Small intestine (tissue), 7 donors: ENCODE data around the gene SLC9A3. TPM values are rescaled to one million over a fixed set of nuclear protein-coding genes. Genes with fewer than 3 reads are reported as not detected.

Experiments
- DNase-seq, 2 donors: peaks; one replicate each; pipeline versions ENCODE4 v3.0.0 to v3.0.0-alpha.2; 2013
- FAIRE-seq: peaks from 2 replicates; lab custom pipeline; 2012; peaks lifted over from hg19 to GRCh38; lab: Jason Lieb, UNC
- H3K27ac ChIP-seq, 3 donors: one replicate each; pipeline ENCODE4 v1.5.1; 2013; ENCODE audit warnings: low read length in 2 of 3, mild to moderate bottlenecking in 2 of 3, control low read depth in 1 of 3, inconsistent platforms in 1 of 3, low read depth in 1 of 3, moderate library complexity in 1 of 3
- H3K27me3 ChIP-seq, 3 donors: one replicate each; pipeline ENCODE4 v1.6.1; 2013; ENCODE audit warnings: low read length in 3 of 3, inconsistent platforms in 1 of 3; ENCODE audit not compliant: control insufficient read depth in 3 of 3, insufficient read depth in 3 of 3
- H3K36me3 ChIP-seq, 3 donors: one replicate each; pipeline ENCODE4 v1.6.1; 2013; ENCODE audit warnings: low read length in 3 of 3, inconsistent platforms in 1 of 3, low read depth in 1 of 3, mild to moderate bottlenecking in 1 of 3, moderate library complexity in 1 of 3; ENCODE audit not compliant: control insufficient read depth in 3 of 3, insufficient read depth in 2 of 3
- H3K4me1 ChIP-seq, 3 donors: one replicate each; pipeline ENCODE4 v1.6.1; 2013; ENCODE audit warnings: low read length in 2 of 3, inconsistent platforms in 1 of 3, low read depth in 1 of 3, mild to moderate bottlenecking in 1 of 3, moderate library complexity in 1 of 3; ENCODE audit not compliant: control insufficient read depth in 3 of 3, insufficient read depth in 2 of 3
- H3K4me3 ChIP-seq, 3 donors: one replicate each; pipeline ENCODE4 v1.5.1; 2013; ENCODE audit warnings: low read length in 3 of 3, control low read depth in 1 of 3, inconsistent platforms in 1 of 3, low read depth in 1 of 3, mild to moderate bottlenecking in 1 of 3, moderate library complexity in 1 of 3
- H3K9me3 ChIP-seq, 2 donors: one replicate each; pipeline ENCODE4 v1.6.1; 2013; ENCODE audit warnings: low read depth in 1 of 2, low read length in 1 of 2; ENCODE audit not compliant: control insufficient read depth in 2 of 2, insufficient read depth in 1 of 2
- WGBS, 3 donors: extraction: QIAGEN DNeasy Blood & Tissue Kit; methylation state at CpG; one replicate each; pipeline ENCODE4 v1.1.7; 2013; 5-methylcytosine and 5-hydroxymethylcytosine counted together
- polyA plus RNA-seq, 4 donors: library from polyadenylated mRNA; stranded (reverse) in 3 of 4; unstranded in 1 of 4; fragments of 200-250 nt in 3 of 4; fragments of 120-200 nt in 1 of 4; gene quantifications; one replicate each; pipeline versions ENCODE4 v1.2.1 to v1.2.3, GENCODE V29; 2013
- donor health status: healthy with polysubstance abuse.
- donor health status: control.
- donor health status: control.
- donor health status: Bipolar disorder and iron deficiency.
- donor health status: healthy.

The SLC9A3 gene
- polyA plus RNA-seq, 4 donors: 24.1 to 178 (median 50.3) TPM

DNA sequence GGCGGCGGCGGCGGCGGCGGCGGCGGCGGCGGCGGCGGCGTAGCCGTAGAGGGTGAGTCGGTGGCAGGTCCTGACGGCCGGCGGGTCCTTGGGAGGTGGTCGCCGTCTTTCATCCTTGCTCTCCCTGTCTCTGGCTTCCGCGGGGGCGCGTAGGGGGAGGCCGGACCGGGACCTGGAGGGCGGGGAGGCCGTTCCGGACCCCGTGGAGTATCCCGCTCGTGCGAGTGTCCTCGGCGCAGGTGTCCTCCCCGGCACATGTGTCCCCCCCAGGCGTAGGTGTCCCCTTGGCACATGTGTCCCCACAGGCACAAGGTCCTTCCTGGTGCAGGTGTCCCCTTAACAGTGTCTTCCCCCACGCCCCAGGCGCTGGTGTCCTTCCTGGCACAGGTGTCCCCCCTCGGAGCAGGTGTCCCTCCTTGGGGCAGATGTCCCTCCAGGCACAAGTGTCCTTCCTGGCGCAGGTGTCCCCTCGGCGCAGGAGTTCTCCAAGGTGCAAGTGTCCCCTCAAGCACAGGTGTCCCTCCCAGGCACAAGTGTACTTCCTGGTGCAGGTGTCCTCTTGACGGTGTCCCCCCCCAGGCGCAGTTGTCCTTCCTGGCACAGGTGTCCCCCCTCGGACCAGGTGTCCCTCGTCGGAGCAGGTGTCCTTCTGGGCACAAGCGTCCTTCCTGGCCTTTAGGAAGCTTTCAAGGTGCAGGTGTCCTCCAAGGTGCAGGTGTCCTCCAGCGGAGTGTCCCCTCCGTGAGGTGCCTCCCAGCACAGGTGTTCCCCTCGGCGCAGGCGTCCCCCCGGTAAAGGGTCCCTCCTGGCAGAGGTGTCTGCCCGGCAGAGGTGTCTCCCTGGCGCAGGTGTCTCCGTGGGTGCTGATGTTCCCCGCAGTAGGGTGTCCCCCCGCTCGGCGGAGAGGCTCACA lies 80.8 kb downstream of the SLC9A3 start:
- H3K27me3 ChIP-seq: peaks cover 0 to 2% (median 0%) of the 10 kb centered on the region in 3 donors
- peak overlapping the region in 2 of 3 donors; percentile 54 to 70 for H3K27ac ChIP-seq
- peak overlapping the region; percentile 62 to 97 (median 84) for H3K4me3 ChIP-seq
- H3K36me3 ChIP-seq: peaks cover 10 to 30% (median 14%) of the 10 kb centered on the region in 3 donors
- DNase-seq: peak; percentile 18 to 55
- no peaks in the 10 kb centered on the region for H3K9me3 ChIP-seq
- WGBS, 3 donors: 3 to 13% (median 13%) methylated on average over 44 to 62 of the region's 62 CpGs
- H3K4me1 ChIP-seq: peaks cover 5 to 13% (median 5%) of the 10 kb centered on the region in 3 donors
- no peak for FAIRE-seq

DNA sequence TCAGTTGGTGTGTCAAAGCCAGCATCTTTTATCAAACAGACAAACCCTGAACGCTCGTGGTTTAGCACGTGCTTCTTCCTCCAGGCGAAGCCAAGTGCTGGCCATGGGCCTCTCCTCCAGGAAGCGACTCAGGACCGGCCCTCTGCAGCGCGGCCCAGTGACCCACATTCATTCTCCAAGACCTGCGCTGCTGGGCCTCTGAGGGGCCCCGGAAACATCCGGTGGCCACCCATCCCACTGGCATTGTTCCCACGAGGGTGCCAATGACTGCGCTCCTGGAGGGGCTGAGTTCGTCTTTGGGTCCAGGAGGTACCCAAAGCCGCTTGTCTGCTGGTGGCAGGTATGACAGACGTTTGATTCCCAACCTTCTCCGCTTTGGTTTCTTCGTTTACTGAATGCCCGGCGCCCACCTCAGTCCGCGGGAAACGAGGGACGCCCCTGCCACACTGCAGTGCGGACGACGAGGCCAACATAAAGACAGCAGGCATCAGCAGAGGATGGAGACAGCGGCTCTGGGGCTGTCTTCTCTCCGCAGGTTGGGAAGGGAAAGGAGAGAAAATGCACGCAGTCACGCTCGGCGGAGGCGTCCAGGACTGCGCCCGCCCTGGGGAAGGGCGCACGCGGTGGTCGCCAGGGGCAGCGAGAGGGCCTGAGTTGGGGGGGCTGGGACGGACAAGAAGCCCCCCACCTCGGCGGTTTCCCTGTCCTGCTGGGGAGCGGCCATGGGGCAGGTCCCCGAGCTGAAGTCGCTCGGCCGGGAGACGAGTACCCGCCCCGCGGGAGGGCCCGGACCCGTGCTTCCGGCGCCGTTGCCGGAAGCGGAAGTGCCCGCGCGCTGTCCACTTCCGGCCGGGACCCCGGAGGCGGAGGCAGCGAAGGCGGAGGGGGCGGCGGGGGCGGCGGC lies 81.7 kb downstream of the SLC9A3 start, which contains the start of gene EXOC3:
Gene EXOC3 (plus strand): TSS at position 842 of the 904 bp plus-strand sequence. CDS start 3,030 bp downstream, outside the sequence.
- H3K9me3 ChIP-seq: no peaks in the 10 kb centered on the region
- no peak for FAIRE-seq
- peaks cover 4 to 21% (median 6%) of the 10 kb centered on the region in 3 donors for H3K36me3 ChIP-seq
- H3K4me1 ChIP-seq: peaks cover 5 to 13% (median 5%) of the 10 kb centered on the region in 3 donors
- peaks cover 0 to 2% (median 0%) of the 10 kb centered on the region in 3 donors for H3K27me3 ChIP-seq
- peak within 1 kb of the TSS; percentile 62 to 97 (median 84) for H3K4me3 ChIP-seq
- H3K27ac ChIP-seq: peak within 1 kb of the TSS; percentile 55 to 87 (median 74)
- peak; percentile 70 to 91 for DNase-seq
- 4 to 6% (median 5%) methylated on average over 63 to 73 of the region's 73 CpGs for WGBS, 3 donors

DNA sequence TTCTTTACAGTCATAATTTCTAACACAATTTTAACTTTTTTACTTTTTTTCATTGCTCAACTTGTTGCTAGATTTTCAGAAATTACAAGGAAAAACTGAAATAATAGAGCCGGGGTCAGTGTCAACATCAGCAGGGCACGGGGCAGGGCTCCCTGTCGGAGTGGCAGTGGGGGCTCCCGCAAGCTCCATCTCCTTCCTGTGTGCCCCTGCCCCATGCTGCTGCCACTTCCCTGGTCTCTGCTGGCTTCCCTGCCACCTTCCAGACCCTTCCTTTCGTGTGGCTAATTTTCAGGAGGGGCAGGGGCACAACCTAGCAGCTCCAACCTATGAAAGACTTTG lies 82.3 kb downstream of the SLC9A3 start:
- no peaks in the 10 kb centered on the region for H3K9me3 ChIP-seq
- H3K36me3 ChIP-seq: peaks cover 0 to 15% (median 4%) of the 10 kb centered on the region in 3 donors
- H3K27me3 ChIP-seq: peaks cover 0 to 2% (median 0%) of the 10 kb centered on the region in 3 donors
- FAIRE-seq (no peak), DNase-seq (no peak)
- H3K4me1 ChIP-seq: peaks cover 5 to 13% (median 5%) of the 10 kb centered on the region in 3 donors
- 91 to 96% (median 92%) methylated on average over 5 of the region's 5 CpGs for WGBS, 3 donors
- peak overlapping the region in 2 of 3 donors; percentile 84 to 97 for H3K4me3 ChIP-seq
- H3K27ac ChIP-seq: no peak overlapping the region

DNA sequence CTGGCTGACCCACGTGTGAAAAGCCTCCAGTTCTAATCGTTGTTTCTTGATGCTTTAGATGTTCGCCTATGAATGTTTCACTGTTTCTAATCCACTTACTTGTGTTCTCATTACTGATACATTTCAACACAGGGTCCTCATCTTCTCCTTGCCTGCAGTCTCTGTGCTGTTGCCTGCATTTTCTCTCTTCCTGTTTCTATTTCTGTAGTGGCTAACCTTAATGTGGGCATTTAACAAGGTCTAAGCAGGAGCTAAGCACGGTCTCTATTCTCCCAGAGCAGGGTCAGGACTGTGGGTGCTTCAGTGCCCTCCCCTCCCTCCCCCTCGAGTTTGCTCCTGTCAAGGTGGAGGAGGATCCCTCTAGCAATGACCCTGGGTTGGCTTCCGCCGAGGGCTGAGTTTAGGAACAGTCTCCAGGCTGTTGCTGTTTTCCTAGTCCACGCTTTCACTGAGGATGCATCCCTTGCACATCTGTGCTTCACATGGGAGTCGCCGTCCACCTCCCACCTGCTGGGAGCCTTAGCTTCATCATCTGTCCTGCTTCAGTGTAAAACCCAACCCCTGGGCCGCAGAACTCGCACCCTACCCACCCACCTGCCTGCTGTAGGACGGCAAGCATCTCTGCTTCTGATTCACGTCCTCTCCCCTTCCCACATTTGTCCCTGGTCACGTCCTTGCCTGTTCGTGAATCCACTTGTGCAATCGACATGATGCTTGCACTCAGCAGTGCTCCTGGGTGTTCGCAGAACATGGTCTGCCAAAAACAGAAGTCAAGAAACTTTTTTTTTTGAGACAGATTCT lies 83.6 kb downstream of the SLC9A3 start:
- Histone ChIP-seq H3K4me3 (no peak overlapping the region), H3K36me3 (peaks cover 0 to 3% (median 0%) of the 10 kb centered on the region in 3 donors), H3K4me1 (peaks cover 5 to 13% (median 5%) of the 10 kb centered on the region in 3 donors), H3K27me3 (peaks cover 0 to 2% (median 0%) of the 10 kb centered on the region in 3 donors), H3K27ac (no peak overlapping the region), H3K9me3 (no peaks in the 10 kb centered on the region)
- no peak for FAIRE-seq
- no peak for DNase-seq
- 76 to 80% (median 79%) methylated on average over 18 of the region's 18 CpGs for WGBS, 3 donors

DNA sequence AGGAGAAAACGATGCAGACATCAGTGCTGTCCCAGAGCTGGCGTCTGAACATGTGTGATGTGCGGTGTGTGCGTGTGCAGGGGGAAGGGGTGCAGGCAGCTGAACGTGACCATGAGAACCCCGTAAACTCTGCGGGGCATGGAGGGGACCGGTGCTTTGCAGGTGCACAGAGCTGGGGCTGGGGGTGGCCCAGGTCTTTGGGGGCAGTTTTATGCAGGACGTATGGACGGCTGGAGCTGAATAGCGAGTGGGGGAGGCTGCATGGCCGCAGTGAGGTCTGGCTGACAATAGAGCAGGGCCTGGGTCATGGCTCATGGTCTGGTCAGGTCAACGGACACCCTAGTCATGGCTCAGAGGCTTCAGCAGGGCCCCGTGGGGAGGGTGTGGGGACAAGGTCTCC lies 84.6 kb downstream of the SLC9A3 start:
- peaks cover 0 to 2% (median 0%) of the 10 kb centered on the region in 3 donors for H3K27me3 ChIP-seq
- no peak for FAIRE-seq

DNA sequence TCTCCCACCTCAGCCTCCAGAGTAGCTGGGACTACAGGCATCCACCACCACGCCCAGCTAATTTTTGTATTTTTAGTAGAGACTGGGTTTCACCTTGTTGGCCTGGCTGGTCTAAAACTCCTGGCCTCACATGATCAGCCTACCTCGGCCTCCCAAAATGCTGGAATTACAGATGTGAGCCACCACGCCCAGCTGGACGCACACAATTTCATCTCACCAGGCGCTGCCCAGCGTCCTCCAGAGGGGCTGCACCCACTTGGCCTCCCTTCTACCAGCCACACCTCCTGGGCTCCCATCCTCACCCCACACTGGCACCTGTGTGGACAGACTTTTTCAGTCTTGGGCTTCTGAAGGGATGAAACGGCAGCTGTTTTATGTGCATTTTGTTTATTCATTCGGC lies 85.1 kb downstream of the SLC9A3 start:
- H3K27ac ChIP-seq: no peak overlapping the region
- H3K4me3 ChIP-seq: no peak overlapping the region
- no peaks in the 10 kb centered on the region for H3K9me3 ChIP-seq
- H3K4me1 ChIP-seq: peaks cover 3 to 10% (median 5%) of the 10 kb centered on the region in 3 donors
- no peak for FAIRE-seq
- H3K36me3 ChIP-seq: peaks cover 0 to 1% (median 0%) of the 10 kb centered on the region in 3 donors
- no peak for DNase-seq
- WGBS, 3 donors: 77 to 90% (median 85%) methylated on average over 8 of the region's 8 CpGs
- H3K27me3 ChIP-seq: peaks cover 0 to 2% (median 0%) of the 10 kb centered on the region in 3 donors

More for the DNA sequence above, 84.6 kb downstream of the SLC9A3 start:
- WGBS, 3 donors: 70 to 78% (median 76%) methylated on average over 14 of the region's 14 CpGs
- Histone ChIP-seq H3K4me1 (peaks cover 5 to 13% (median 5%) of the 10 kb centered on the region in 3 donors), H3K4me3 (no peak overlapping the region), H3K27ac (no peak overlapping the region), H3K9me3 (no peaks in the 10 kb centered on the region), H3K36me3 (no peaks in the 10 kb centered on the region)
- DNase-seq: no peak

DNA sequence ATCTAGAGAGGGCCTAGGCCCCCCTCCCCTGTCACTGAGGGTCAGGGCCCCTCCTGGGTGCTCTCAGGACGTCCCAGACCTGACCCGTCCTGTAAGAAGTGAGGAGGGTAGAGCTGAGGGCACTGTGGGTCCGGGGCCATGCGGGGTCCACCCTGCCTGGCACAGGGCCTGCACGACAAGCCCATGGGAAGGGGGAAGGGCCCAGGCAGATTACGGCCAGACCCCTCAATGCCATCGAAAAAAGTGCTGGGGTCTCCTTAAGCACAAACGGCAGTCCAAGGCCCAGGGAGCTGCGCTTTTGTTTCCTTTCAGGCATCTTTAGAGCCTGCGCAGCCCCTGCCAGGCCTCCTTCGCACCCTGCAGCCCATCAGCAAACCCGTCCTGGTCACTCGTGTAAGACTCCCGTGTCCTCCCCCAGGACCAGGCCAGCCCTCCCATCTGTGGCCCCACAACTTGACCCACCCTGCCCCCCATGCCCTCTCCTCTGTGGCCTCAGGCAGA lies 85.7 kb downstream of the SLC9A3 start:
- peaks cover 0 to 5% (median 5%) of the 10 kb centered on the region in 3 donors for H3K4me1 ChIP-seq
- no peaks in the 10 kb centered on the region for H3K9me3 ChIP-seq
- no peak overlapping the region for H3K27ac ChIP-seq
- DNase-seq: no peak
- peaks cover 0 to 2% (median 0%) of the 10 kb centered on the region in 3 donors for H3K27me3 ChIP-seq
- 80% methylated on average over 13 to 14 of the region's 14 CpGs for WGBS, 3 donors
- H3K36me3 ChIP-seq: peaks cover 0 to 4% (median 0%) of the 10 kb centered on the region in 3 donors
- no peak overlapping the region for H3K4me3 ChIP-seq
- FAIRE-seq: no peak
